OCI-LY1 (cell line): Measurements from ENCODE around the gene APLP2.

Experiments
- H2AFZ ChIP-seq: fragments of 200-600 bp; sonication (generic), shearing (Covaris generic); 2 replicates; pipeline ENCODE4 v1.6.0; 2014; ENCODE audit warnings: antibody characterized with exemption, mild to moderate bottlenecking, low read length
- H3F3A ChIP-seq: fragments of 200-600 bp; sonication (generic), shearing (Covaris generic); 2 replicates; pipeline ENCODE4 v1.6.0; 2014; ENCODE audit warnings: mild to moderate bottlenecking, antibody characterized with exemption, low read length, moderate library complexity; ENCODE audit not compliant: insufficient read depth
- H3K27ac ChIP-seq: fragments of 200-600 bp; sonication (generic); 2 replicates; pipeline ENCODE4 v1.5.1; 2014; ENCODE audit warnings: low read length, mixed run types, mild to moderate bottlenecking, low read depth; ENCODE audit not compliant: poor library complexity, severe bottlenecking
- H3K27me3 ChIP-seq: fragments of 200-600 bp; sonication (generic); 2 replicates; pipeline ENCODE4 v1.6.0; 2014; ENCODE audit warnings: antibody characterized with exemption, mild to moderate bottlenecking, low read length, moderate library complexity; ENCODE audit not compliant: insufficient read depth
- H3K36me3 ChIP-seq: fragments of 200-600 bp; sonication (generic); 2 replicates; pipeline ENCODE4 v1.6.1; 2014; ENCODE audit warnings: mild to moderate bottlenecking, antibody characterized with exemption, low read length, moderate library complexity, mixed read lengths; ENCODE audit not compliant: insufficient read depth
- H3K4me1 ChIP-seq: fragments of 200-600 bp; sonication (generic); 2 replicates; pipeline ENCODE4 v1.5.1; 2014; ENCODE audit warnings: mild to moderate bottlenecking, low read length, moderate library complexity; ENCODE audit not compliant: insufficient read depth, severe bottlenecking
- H3K4me2 ChIP-seq: fragments of 200-600 bp; sonication (generic), shearing (Covaris generic); 2 replicates; pipeline ENCODE4 v1.6.1; 2014; ENCODE audit warnings: low read length
- H3K4me3 ChIP-seq: fragments of 200-600 bp; sonication (generic); 2 replicates; pipeline ENCODE4 v1.5.1; 2014; ENCODE audit warnings: low read length, low read depth, mild to moderate bottlenecking, mixed read lengths; ENCODE audit not compliant: poor library complexity, severe bottlenecking
- H3K79me2 ChIP-seq: fragments of 200-600 bp; shearing (Covaris generic); 2 replicates; pipeline ENCODE4 v1.6.1; 2016; ENCODE audit warnings: mixed run types, low read length, mixed read lengths; ENCODE audit not compliant: insufficient read depth
- H3K9ac ChIP-seq: fragments of 200-600 bp; sonication (generic), shearing (Covaris generic); 2 replicates; pipeline ENCODE4 v1.6.1; 2014; ENCODE audit warnings: mild to moderate bottlenecking, low read length, mixed read lengths
- H3K9me2 ChIP-seq: fragments of 200-600 bp; sonication (generic), shearing (Covaris generic); 2 replicates; pipeline ENCODE4 v1.6.1; 2014; ENCODE audit warnings: low read depth, mild to moderate bottlenecking, low read length, mixed read lengths
- H3K9me3 ChIP-seq: fragments of 200-600 bp; shearing (Covaris generic); 2 replicates; pipeline ENCODE4 v1.6.1; 2014; ENCODE audit warnings: low read length, mixed read lengths
- H4K20me1 ChIP-seq: fragments of 200-600 bp; sonication (generic), shearing (Covaris generic); 2 replicates; pipeline ENCODE4 v1.6.0; 2016; ENCODE audit warnings: mild to moderate bottlenecking, low read length; ENCODE audit not compliant: insufficient read depth
- CTCF ChIP-seq: fragments of 200-600 bp; sonication (generic), shearing (Covaris generic); IDR thresholded peaks from 2 replicates; pipeline ENCODE4 v1.5.1; 2017; ENCODE audit warnings: mild to moderate bottlenecking, antibody characterized with exemption, low read length, moderate library complexity, mixed read lengths
- EZH2 ChIP-seq: fragments of 200-600 bp; sonication (generic), shearing (Covaris generic); IDR thresholded peaks from 2 replicates; pipeline ENCODE4 v1.8.0; 2017; ENCODE audit warnings: borderline replicate concordance, mixed run types, mild to moderate bottlenecking, antibody characterized with exemption, low read length, moderate library complexity, mixed read lengths

APLP2 gene

GRCh38 chr11:130178441-130179339, 109.0 kb downstream of the APLP2 start:
- H3K4me2 ChIP-seq, result peak overlapping the region; percentile 85
- peak overlapping the region; percentile 100 for H3K27ac ChIP-seq
- peaks cover 29% of the 10 kb centered on the region for H3K36me3 ChIP-seq
- H3F3A ChIP-seq, result peaks cover 4% of the 10 kb centered on the region; the same call in 1 of the 2 replicates
- H3K79me2 ChIP-seq, result peaks cover 58% of the 10 kb centered on the region
- TF ChIP-seq EZH2, result no peak
- TF ChIP-seq CTCF, result no peak
- no peak overlapping the region for H2AFZ ChIP-seq
- H3K4me1 ChIP-seq, result peaks cover 81% of the 10 kb centered on the region
- no peaks in the 10 kb centered on the region for H3K9me2 ChIP-seq
- peak overlapping the region; percentile 80 for H3K9ac ChIP-seq
- H4K20me1 ChIP-seq, result no peaks in the 10 kb centered on the region
- peaks cover 6% of the 10 kb centered on the region for H3K9me3 ChIP-seq
- H3K27me3 ChIP-seq, result no peaks in the 10 kb centered on the region
- peak overlapping the region; percentile 54 for H3K4me3 ChIP-seq

GRCh38 chr11:130179396-130180306, 110.0 kb downstream of the APLP2 start:
- Histone ChIP-seq H3K27me3 (no peaks in the 10 kb centered on the region), H3K4me3 (peak overlapping the region; percentile 54), H3K4me1 (peaks cover 85% of the 10 kb centered on the region), H4K20me1 (no peaks in the 10 kb centered on the region), H3F3A (peaks cover 4% of the 10 kb centered on the region; the same call in 1 of the 2 replicates), H2AFZ (no peak overlapping the region), H3K9ac (peak overlapping the region; percentile 80), H3K79me2 (peaks cover 58% of the 10 kb centered on the region), H3K27ac (peak overlapping the region; percentile 100), H3K4me2 (peak overlapping the region; percentile 85), H3K36me3 (peaks cover 29% of the 10 kb centered on the region), H3K9me3 (peaks cover 4% of the 10 kb centered on the region), H3K9me2 (no peaks in the 10 kb centered on the region)
- TF ChIP-seq EZH2 (no peak), CTCF (no peak)

- Histone ChIP-seq H3K79me2 (peaks cover 61% of the 10 kb centered on the region), H3K4me1 (peaks cover 94% of the 10 kb centered on the region), H3K4me2 (peak overlapping the region; percentile 85), H3K9ac (peak overlapping the region; percentile 80), H3K27me3 (no peaks in the 10 kb centered on the region), H3K4me3 (peak overlapping the region; percentile 54), H3K9me3 (no peaks in the 10 kb centered on the region), H3K36me3 (peaks cover 30% of the 10 kb centered on the region), H2AFZ (no peak overlapping the region), H3F3A (peaks cover 4% of the 10 kb centered on the region; the same call in 1 of the 2 replicates), H3K27ac (peak overlapping the region; percentile 100), H4K20me1 (no peaks in the 10 kb centered on the region), H3K9me2 (no peaks in the 10 kb centered on the region)
- TF ChIP-seq CTCF, result no peak
Measured at GRCh38 chr11:130180491-130180890, 110.8 kb downstream of the APLP2 start.
